Neutrophil (primary cell): Measurements from ENCODE around the gene TFEC.

Experiments used
- H3K27ac ChIP-seq: fragments of 200-600 bp; sonication (generic); 2 replicates; pipeline ENCODE4 v1.5.1; 2016; ENCODE audit warnings: mild to moderate bottlenecking, moderate library complexity
- H3K27me3 ChIP-seq: fragments of 200-600 bp; sonication (generic); 2 replicates; pipeline ENCODE4 v1.6.0; 2016; ENCODE audit warnings: mild to moderate bottlenecking
- H3K36me3 ChIP-seq: fragments of 200-600 bp; sonication (generic); 2 replicates; pipeline ENCODE4 v1.5.1; 2017
- H3K4me1 ChIP-seq, 2 experiments: fragments of 200-600 bp in 1 of 2; sonication (generic) in 1 of 2; 1 replicate in 1 of 2; 2 replicates in 1 of 2; pipeline versions ENCODE4 v1.5.1 to v1.6.1; 2013 to 2016; ENCODE audit warnings: low read depth in 1 of 2, low read length in 1 of 2, mild to moderate bottlenecking in 1 of 2, moderate library complexity in 1 of 2; ENCODE audit not compliant: control insufficient read depth in 1 of 2, insufficient read depth in 1 of 2
- H3K4me3 ChIP-seq, 2 experiments: fragments of 200-600 bp in 1 of 2; sonication (generic) in 1 of 2; 1 replicate in 1 of 2; 2 replicates in 1 of 2; pipeline ENCODE4 v1.5.1; 2013 to 2016; ENCODE audit warnings: low read depth in 1 of 2, low read length in 1 of 2, mild to moderate bottlenecking in 1 of 2, moderate library complexity in 1 of 2
- H3K9me3 ChIP-seq: fragments of 200-600 bp; sonication (generic); 2 replicates; pipeline ENCODE4 v1.5.1; 2016
- CTCF ChIP-seq: fragments of 200-600 bp; sonication (generic); IDR thresholded peaks from 2 replicates; pipeline ENCODE4 v1.5.1; 2016; ENCODE audit warnings: antibody characterized with exemption

Gene TFEC

DNA sequence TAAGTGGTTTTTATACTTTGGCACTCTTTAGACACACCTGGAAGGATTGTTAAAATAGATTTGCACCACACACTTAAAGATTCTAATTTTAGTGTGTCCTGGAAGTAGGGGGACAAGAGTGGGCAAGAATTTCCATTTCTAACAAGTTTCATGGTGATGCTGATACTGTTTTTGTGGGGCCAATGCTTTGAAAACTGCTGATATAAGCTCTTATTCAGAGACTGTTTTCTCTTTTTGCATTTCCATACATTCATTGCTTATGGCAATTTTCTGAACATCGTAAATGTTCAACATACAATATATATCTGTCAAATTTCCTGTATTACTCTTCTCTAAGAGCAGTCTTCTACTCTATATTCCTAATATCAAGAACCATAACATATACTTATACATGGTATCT is 79.0 kb downstream of the TFEC start:
- H3K4me1 ChIP-seq: no peaks in the 10 kb centered on the region
- no peaks in the 10 kb centered on the region for H3K27me3 ChIP-seq
- H3K36me3 ChIP-seq: peaks cover 15% of the 10 kb centered on the region
- no peak overlapping the region for H3K27ac ChIP-seq
- no peaks in the 10 kb centered on the region for H3K9me3 ChIP-seq
- H3K4me3 ChIP-seq: no peak overlapping the region
- no peak for TF ChIP-seq CTCF

- no peak for TF ChIP-seq CTCF
- Histone ChIP-seq H3K27ac (no peak overlapping the region), H3K9me3 (no peaks in the 10 kb centered on the region)
These were observed 88.8 kb downstream of the TFEC start for GRCh38 chr7:115941703-115942268.

GRCh38 chr7:115940460-115941060 is 90.0 kb downstream of the TFEC start:
- Histone ChIP-seq H3K9me3 (no peaks in the 10 kb centered on the region), H3K27me3 (no peaks in the 10 kb centered on the region)
- no peak for TF ChIP-seq CTCF

More at GRCh38 chr7:115941703-115942268, 88.8 kb downstream of the TFEC start:
- H3K27me3 ChIP-seq: no peaks in the 10 kb centered on the region
- no peaks in the 10 kb centered on the region for H3K4me1 ChIP-seq
- peaks cover 10% of the 10 kb centered on the region for H3K36me3 ChIP-seq
- no peak overlapping the region for H3K4me3 ChIP-seq

GRCh38 chr7:115937960-115938359 is 92.6 kb downstream of the TFEC start:
- no peak overlapping the region for H3K27ac ChIP-seq
- TF ChIP-seq CTCF: no peak

More at GRCh38 chr7:115940460-115941060, 90.0 kb downstream of the TFEC start:
- no peaks in the 10 kb centered on the region for H3K4me1 ChIP-seq
- H3K4me3 ChIP-seq: no peak overlapping the region
- H3K27ac ChIP-seq: no peak overlapping the region
- H3K36me3 ChIP-seq: peaks cover 13% of the 10 kb centered on the region

GRCh38 chr7:115933471-115933870 is 97.1 kb downstream of the TFEC start:
- no peaks in the 10 kb centered on the region for H3K9me3 ChIP-seq
- no peak overlapping the region for H3K4me3 ChIP-seq
- H3K36me3 ChIP-seq: peaks cover 4% of the 10 kb centered on the region
- H3K27me3 ChIP-seq: no peaks in the 10 kb centered on the region
- H3K4me1 ChIP-seq: no peaks in the 10 kb centered on the region
- TF ChIP-seq CTCF: no peak
- no peak overlapping the region for H3K27ac ChIP-seq

More at GRCh38 chr7:115937960-115938359, 92.6 kb downstream of the TFEC start:
- H3K9me3 ChIP-seq: no peaks in the 10 kb centered on the region
- peaks cover 13% of the 10 kb centered on the region for H3K36me3 ChIP-seq
- H3K27me3 ChIP-seq: no peaks in the 10 kb centered on the region
- H3K4me3 ChIP-seq: no peak overlapping the region
- no peaks in the 10 kb centered on the region for H3K4me1 ChIP-seq
